Fibroblast of the aortic adventitia (primary cell): ENCODE data around the gene GOT1. TPM values are rescaled to one million over a fixed set of nuclear protein-coding genes. Genes with fewer than 3 reads are reported as not detected.

Source experiments
- DNase-seq: peaks from one replicate; pipeline ENCODE4 v3.0.0-alpha.2; 2010; ENCODE audit warnings: low read depth
- H3K4me3 ChIP-seq: 2 replicates; pipeline ENCODE4 v1.5.1; 2011; ENCODE audit warnings: low read depth, mild to moderate bottlenecking, control low read depth, low read length, moderate library complexity
- total RNA-seq: library from RNA; depleted of rRNA; stranded (reverse); fragments of >200 nt; gene quantifications from 2 replicates; pipeline ENCODE4 v1.2.3, GENCODE V29; 2012; ENCODE audit warnings: low replicate concordance
- TF ChIP-seq, protein P1 (sequence below): IDR thresholded peaks from 2 replicates; pipeline ENCODE4 v1.5.1; 2011; ENCODE audit warnings: mild to moderate bottlenecking, low read length, control low read depth, inconsistent platforms; ENCODE audit not compliant: insufficient read depth

The GOT1 gene
- total RNA-seq, 1 donor: 33.7 TPM

DNA sequence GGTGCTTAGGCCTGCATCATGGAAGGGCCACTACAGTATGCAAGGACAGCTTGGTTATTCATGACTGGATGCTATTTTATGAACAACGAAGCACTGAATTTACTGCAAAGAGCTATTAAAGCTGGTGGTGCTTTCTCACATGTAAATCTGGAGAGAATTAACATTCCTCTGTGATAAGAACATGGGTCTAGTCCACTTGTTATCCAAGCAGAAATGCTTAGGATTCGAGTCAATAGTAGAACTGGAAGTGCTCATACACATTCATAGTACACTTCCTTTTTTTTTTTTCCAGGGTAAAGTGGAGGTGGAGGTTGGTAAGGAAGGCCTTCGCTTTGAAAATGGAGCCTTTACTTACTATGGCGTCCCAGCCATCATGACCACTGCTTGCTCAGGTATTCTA, 66.3 kb downstream of the GOT1 start:
- peak; percentile 53 for DNase-seq
- no peak overlapping the region for H3K4me3 ChIP-seq
- TF ChIP-seq, protein P1, sequence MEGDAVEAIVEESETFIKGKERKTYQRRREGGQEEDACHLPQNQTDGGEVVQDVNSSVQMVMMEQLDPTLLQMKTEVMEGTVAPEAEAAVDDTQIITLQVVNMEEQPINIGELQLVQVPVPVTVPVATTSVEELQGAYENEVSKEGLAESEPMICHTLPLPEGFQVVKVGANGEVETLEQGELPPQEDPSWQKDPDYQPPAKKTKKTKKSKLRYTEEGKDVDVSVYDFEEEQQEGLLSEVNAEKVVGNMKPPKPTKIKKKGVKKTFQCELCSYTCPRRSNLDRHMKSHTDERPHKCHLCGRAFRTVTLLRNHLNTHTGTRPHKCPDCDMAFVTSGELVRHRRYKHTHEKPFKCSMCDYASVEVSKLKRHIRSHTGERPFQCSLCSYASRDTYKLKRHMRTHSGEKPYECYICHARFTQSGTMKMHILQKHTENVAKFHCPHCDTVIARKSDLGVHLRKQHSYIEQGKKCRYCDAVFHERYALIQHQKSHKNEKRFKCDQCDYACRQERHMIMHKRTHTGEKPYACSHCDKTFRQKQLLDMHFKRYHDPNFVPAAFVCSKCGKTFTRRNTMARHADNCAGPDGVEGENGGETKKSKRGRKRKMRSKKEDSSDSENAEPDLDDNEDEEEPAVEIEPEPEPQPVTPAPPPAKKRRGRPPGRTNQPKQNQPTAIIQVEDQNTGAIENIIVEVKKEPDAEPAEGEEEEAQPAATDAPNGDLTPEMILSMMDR: no peak

DNA sequence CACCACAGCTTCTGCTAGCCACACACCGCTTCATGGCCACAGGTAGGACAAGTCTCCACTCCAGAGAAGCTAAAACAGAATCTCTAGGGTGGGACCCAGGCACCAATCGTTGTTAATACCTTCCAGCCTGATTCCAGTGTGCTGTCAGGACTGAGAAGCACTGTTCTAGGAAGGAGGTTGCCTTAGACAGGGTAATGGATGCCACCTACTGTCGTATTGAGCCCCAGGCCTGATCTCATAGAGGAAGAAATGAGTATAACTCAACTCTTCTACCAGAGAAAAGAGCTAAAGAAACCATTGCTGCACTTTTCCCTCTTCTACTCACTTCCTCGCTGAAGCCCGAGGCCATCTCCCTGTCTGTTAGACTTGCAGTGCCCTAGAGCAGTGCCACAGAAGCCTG, 69.5 kb downstream of the GOT1 start:
- no peak overlapping the region for H3K4me3 ChIP-seq
- TF ChIP-seq, protein P1: no peak
- no peak for DNase-seq

DNA sequence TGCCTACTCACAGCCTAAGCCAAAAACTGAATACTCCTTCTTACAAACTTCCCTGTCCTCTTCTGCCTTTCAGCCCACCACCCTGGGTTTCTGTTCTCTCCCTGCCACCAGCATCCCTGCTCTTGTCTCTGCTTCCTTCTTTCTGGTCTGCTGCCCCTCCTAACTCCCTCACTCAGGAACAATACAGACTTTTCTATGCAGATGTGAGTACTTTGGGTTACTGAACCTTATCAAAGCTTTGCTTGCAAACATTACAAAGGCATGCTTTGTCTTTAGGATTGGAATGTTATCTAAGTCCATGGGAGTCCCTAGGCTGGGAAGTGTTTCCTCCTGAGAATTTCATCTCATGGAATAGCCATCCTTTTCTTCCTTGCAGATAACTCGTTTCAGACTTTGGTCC, 72.3 kb downstream of the GOT1 start:
- DNase-seq: no peak
- TF ChIP-seq, protein P1: no peak

DNA sequence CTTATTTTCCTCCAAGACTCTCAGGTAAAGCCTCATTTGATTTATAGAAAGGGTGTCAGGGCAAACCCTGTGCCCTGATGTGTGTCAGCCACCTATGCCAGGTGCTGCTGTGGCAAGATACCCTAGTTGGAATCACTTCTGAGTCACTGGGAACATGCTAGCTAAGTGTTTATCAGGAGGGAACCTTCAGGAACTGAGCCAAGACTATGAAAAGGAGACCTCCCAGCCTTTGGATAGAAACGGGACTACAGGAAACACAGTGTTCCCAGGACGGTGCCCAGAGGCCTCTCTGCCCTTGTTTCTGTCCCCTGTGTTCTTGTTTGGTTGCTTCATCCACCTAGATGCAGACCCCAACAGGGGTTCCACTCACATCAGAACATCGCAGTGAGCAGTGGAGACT, 72.7 kb downstream of the GOT1 start:
- no peak overlapping the region for H3K4me3 ChIP-seq
- TF ChIP-seq, protein P1: no peak
- DNase-seq: no peak

More for the DNA sequence above, 72.3 kb downstream of the GOT1 start:
- no peak overlapping the region for H3K4me3 ChIP-seq

DNA sequence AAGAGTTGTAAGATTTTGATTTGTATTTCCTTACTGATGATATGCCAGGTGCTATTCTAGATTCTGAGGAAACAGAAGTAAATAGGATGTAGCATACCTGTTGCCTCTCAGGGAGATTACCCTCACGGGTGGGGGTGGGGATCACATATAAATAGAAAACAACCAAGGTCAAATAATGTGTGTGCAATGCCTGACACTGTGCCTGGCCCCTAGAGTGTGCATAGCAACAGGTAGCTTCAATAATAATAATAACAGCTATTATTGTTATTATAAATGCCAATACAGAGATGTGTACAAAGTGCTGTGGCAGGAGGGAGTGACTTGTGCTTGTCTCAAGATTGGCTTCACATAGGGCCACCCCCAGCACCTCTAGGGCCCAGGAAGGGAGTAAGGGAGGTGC, 77.2 kb downstream of the GOT1 start:
- no peak for DNase-seq
- TF ChIP-seq, protein P1: no peak
- H3K4me3 ChIP-seq: no peak overlapping the region

DNA sequence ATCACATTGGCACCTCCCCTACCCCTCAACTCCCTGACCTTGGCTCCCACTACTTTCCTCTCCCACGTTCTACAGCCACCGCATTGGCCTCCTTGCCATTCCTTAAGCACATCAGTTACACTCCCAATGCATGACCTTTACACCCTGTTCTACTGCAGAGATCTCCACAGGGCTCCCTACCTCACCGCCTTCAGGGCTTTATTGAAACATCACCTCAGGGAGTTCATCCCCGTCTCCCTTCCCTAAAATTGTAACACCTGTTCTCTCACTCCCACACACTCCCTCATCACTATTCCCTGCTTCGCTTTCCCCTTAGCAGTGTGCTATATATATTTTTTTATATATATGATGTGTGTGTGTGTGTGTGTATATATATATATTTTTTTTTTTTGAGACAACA, 82.8 kb downstream of the GOT1 start:
- TF ChIP-seq, protein P1: no peak
- DNase-seq: no peak
- no peak overlapping the region for H3K4me3 ChIP-seq

Other genes starting within 250 kb of the GOT1 start
- gene HPSE2, start 194.8 kb downstream of the GOT1 start, total RNA-seq: not detected in 2 replicates
- 0.09 and 0.41 TPM in 2 replicates for gene CNNM1, start 101.3 kb downstream of the GOT1 start, total RNA-seq
- not detected in 2 replicates for gene NKX2-3, start 102.3 kb upstream of the GOT1 start, total RNA-seq
- 7.0 and 20.9 TPM in 2 replicates for gene SLC25A28, start 189.8 kb upstream of the GOT1 start, total RNA-seq
- gene ENTPD7, start 228.9 kb upstream of the GOT1 start, total RNA-seq: 10.1 and 11.4 TPM in 2 replicates